Brain (organoid and tissue), 1 donor: Measurements from ENCODE around the gene KMT2D. TPM values are rescaled to one million over a fixed set of nuclear protein-coding genes. Genes with fewer than 3 reads are reported as not detected.

ENCODE experiments used
- polyA plus RNA-seq: library from polyadenylated mRNA; stranded (reverse); fragments of 350-450 nt; fragmentation: Illumina TruSeq; extraction: RNeasy Lipid Tissue Mini Kit (QIAGEN cat#74804); gene quantifications from one replicate; pipeline ENCODE4 v1.2.3, GENCODE V29; 2015; ENCODE audit warnings: low read depth, low replicate concordance; ENCODE audit not compliant: insufficient read depth

KMT2D gene
- polyA plus RNA-seq, 1 donor from 2014 or later, result 32.0 TPM

Other genes starting within 250 kb of the KMT2D start
- 113 TPM for gene CACNB3, start 242.3 kb downstream of the KMT2D start, polyA plus RNA-seq
- 92.9 TPM for gene DDX23, start 208.6 kb downstream of the KMT2D start, polyA plus RNA-seq
- 11.6 TPM for gene RND1, start 194.9 kb downstream of the KMT2D start, polyA plus RNA-seq
- 2.8 TPM for gene FKBP11, start 135.3 kb downstream of the KMT2D start, polyA plus RNA-seq
- gene ARF3, start 103.3 kb downstream of the KMT2D start, polyA plus RNA-seq, result 201 TPM
- 2.4 TPM for gene WNT10B, start 89.1 kb downstream of the KMT2D start, polyA plus RNA-seq
- not detected for gene WNT1, start 82.5 kb downstream of the KMT2D start, polyA plus RNA-seq
- 41.5 TPM for gene DDN, start 61.4 kb downstream of the KMT2D start, polyA plus RNA-seq
- 54.4 TPM for gene PRKAG1, start 42.0 kb downstream of the KMT2D start, polyA plus RNA-seq
- 5.9 TPM for gene RHEBL1, start 9.2 kb upstream of the KMT2D start, polyA plus RNA-seq
- gene DHH, start 34.0 kb upstream of the KMT2D start, polyA plus RNA-seq, result 0.15 TPM
- gene LMBR1L, start 50.1 kb upstream of the KMT2D start, polyA plus RNA-seq, result 13.9 TPM
- 3,807 TPM for gene TUBA1B, start 70.6 kb upstream of the KMT2D start, polyA plus RNA-seq
- gene TUBA1A, start 128.3 kb upstream of the KMT2D start, polyA plus RNA-seq, result 7,715 TPM
- gene TUBA1C, start 204.3 kb upstream of the KMT2D start, polyA plus RNA-seq, result 189 TPM
- gene PRPH, start 234.4 kb upstream of the KMT2D start, polyA plus RNA-seq, result 166 TPM